Adipose tissue (tissue), 3 donors: ENCODE results near the gene GBP2. TPM values are rescaled to one million over a fixed set of nuclear protein-coding genes. Genes with fewer than 3 reads are reported as not detected.
"Not testable (repeated sequence)": the region's sequence is repeated elsewhere in the genome, so short reads cannot be mapped to it uniquely, and the experiment has no call there.

Experiments
- H3K27ac ChIP-seq: one replicate; pipeline ENCODE4 v1.5.1; 2013; ENCODE audit warnings: low read depth, low read length
- WGBS, 3 donors: extraction: QIAGEN DNeasy Blood & Tissue Kit; methylation state at CpG; one replicate each; pipeline ENCODE4 v1.1.7; 2013; 5-methylcytosine and 5-hydroxymethylcytosine counted together
- polyA plus RNA-seq, 3 donors: library from polyadenylated mRNA; stranded (reverse); fragments of 200-250 nt; gene quantifications; one replicate each; pipeline ENCODE4 v1.2.3, GENCODE V29; 2013
- donor health status: healthy with polysubstance abuse.
- donor health status: Bipolar disorder and iron deficiency.
- donor health status: healthy.

GBP2 gene
- polyA plus RNA-seq, 3 donors, result 9.5 to 96.0 (median 58.1) TPM

DNA sequence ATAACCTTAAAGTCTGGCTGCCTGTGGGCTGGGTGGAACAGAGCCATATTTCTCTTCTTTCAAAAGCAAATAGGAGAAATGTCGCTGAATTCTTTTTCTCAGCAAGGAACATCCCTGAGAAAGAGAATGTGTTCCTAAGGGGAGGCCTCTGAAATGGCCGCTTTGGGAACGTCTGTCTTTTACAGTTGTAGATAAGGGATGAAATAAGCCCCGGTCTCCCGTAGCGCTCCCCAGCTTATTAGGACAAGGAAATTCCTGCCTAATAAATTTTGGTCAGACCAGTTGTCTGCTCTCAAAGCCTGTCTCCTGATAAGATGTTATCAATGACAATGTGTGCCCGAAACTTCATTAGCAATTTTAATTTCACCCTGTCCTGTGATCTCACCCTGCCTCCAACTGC is 45.8 kb downstream of the GBP2 start:
- 90 to 93% (median 93%) methylated on average over 7 of the region's 7 CpGs for WGBS, 3 donors
- H3K27ac ChIP-seq, result not testable (repeated sequence)

DNA sequence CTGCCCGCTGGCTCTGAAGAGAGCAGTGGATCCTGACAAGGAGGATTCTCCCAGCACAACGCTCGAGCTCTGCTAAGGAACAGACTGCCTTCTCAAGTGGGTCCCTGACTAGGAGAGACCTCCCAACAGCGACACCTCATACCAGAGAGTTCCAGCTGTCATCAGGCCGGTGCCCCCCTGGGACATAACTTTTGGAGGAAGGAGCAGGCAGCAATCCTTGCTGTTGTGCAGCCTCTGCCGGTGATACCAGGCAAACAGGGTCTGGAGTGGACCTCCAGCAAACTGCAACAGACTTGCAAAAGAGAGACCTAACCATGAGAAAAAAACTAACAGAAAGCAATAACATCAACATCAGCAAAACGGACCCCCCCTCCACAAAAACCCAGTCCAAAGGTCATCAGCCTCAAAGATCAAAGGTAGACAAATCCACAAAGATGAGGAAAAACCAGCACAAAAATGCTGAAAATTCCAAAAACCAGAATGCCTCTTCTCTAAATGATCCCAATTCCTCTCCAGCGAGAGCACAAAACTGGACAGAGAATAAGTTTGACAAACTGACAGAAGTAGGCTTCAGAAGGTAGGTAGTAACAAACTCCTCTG is 53.3 kb downstream of the GBP2 start:
- not testable (repeated sequence) for H3K27ac ChIP-seq
- 73 to 80% (median 80%) methylated on average over 8 of the region's 8 CpGs for WGBS, 3 donors

GRCh38 chr1:89070509-89070908 is 55.4 kb downstream of the GBP2 start:
- no peak overlapping the region for H3K27ac ChIP-seq
- 46 to 71% (median 59%) methylated on average over 1 of the region's 1 CpG for WGBS, 3 donors

DNA sequence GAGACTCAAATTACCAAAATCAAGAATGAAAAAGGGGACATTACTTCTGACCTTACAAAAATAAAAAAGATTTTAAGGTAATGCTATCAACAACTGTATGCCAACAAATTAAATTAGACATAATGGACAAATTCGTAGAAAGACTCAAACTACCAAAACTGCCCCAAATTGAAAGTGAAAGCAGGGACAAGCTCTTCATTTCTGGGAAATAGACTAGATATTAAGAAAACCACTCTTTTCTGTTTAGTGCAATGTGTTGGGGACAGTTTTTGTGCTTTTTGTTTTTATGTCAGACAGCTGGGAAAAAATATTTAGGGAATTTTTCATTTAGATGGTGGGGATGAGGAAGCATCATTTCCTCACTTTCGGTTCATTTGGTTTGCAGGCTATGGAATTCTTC is 56.0 kb downstream of the GBP2 start:
- H3K27ac ChIP-seq, result no peak overlapping the region
- 11 to 71% (median 22%) methylated on average over 2 of the region's 2 CpGs for WGBS, 3 donors

DNA sequence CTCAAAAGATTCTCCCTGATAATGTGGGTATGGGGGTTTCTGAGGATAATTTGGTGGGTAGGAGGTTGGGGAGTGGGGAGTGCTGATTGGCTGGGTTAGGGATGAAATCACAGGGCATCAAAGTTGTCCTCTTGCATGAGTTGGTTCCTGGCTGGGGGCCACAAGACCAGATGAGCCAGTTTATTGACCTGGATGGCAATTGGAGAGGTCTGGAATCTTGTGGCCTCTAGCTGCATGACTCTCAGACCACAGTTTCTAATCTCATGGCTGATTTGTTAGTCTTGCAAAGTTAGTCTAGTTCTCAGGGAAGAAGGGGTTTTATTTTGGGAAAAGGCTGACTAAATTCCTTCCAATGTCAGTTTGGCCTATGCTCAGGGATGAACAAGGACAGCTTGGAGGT is 57.6 kb downstream of the GBP2 start:
- no peak overlapping the region for H3K27ac ChIP-seq

- WGBS, 3 donors, result 18 to 37% (median 20%) methylated on average over 4 of the region's 4 CpGs
- no peak within 1 kb of the TSS for H3K27ac ChIP-seq
Observed at GRCh38 chr1:89065079-89065868, 60.6 kb downstream of the GBP2 start, which contains the start of gene GBP1. Gene GBP1, minus strand, starts transcription at chr1:89065208. Its CDS starts 1,974 bp downstream, at chr1:89063234.

GRCh38 chr1:89064632-89065031 is 61.3 kb downstream of the GBP2 start:
- H3K27ac ChIP-seq, result no peak overlapping the region
- 4 to 22% (median 6%) methylated on average over 4 of the region's 4 CpGs for WGBS, 3 donors

DNA sequence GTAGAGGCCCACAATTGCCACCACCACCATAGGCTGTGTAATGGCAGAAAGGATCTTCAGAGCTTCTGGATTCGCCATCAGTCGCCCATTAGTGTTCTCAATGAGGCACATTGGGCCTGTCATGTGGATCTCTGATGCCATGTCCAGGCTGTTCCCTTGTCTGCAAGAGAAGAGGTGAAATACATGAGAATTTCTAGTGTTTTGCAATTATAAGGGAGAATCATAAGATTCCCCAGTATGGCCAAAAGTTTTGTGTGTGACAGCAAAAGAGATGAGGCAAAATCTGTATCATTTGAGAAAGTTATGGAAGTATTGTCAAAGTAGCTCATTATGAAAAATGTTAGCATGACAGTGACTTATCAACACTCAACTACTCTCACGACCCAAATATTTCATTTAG is 62.8 kb downstream of the GBP2 start:
- H3K27ac ChIP-seq, result no peak overlapping the region
- 86 to 92% (median 91%) methylated on average over 3 of the region's 3 CpGs for WGBS, 3 donors

DNA sequence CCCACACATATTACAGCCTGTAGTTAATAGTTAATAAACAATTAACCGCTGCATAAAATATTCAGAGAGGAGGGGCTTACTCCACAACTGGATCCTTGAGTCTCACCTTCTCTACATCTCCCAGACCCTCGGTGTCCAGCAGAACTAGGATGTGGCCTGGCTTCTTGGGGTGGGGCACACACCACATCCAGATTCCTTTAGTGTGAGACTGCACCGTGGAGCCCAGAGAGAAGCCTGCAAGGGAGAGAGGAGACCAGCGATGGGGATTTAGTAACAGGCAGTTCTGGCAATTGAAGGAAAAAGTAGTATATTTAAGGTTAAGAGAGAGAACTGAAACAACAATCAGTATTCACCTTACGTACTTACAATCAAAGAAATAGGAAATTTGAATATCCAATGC is 65.8 kb downstream of the GBP2 start:
- 73 to 81% (median 79%) methylated on average over 5 of the region's 5 CpGs for WGBS, 3 donors
- H3K27ac ChIP-seq, result no peak overlapping the region

Other genes starting within 250 kb of the GBP2 start
- 10 to 100 TPM; 13.7 to 32.3 (median 22.6) TPM for gene GTF2B, start 234.5 kb downstream of the GBP2 start, polyA plus RNA-seq
- 10 to 100 TPM; 17.0 to 21.1 (median 20.0) TPM for gene KYAT3, start 133.5 kb downstream of the GBP2 start, polyA plus RNA-seq
- 10 to 100 TPM in 1 of 3 donors, 1 to 10 TPM in 2; 3.2 to 11.1 (median 7.6) TPM for gene RBMXL1, start 133.5 kb downstream of the GBP2 start, polyA plus RNA-seq
- 10 to 100 TPM in 1 of 3 donors, 1 to 10 TPM in 2; 2.3 to 12.9 (median 2.6) TPM for gene GBP3, start 103.2 kb downstream of the GBP2 start, polyA plus RNA-seq
- gene GBP1, start 60.9 kb downstream of the GBP2 start, polyA plus RNA-seq, result 10 to 100 TPM in 2 of 3 donors, 1 to 10 TPM in 1; 5.5 to 34.7 (median 20.6) TPM
- gene GBP7, start 49.9 kb upstream of the GBP2 start, polyA plus RNA-seq, result not detected
- gene GBP4, start 72.8 kb upstream of the GBP2 start, polyA plus RNA-seq, result 10 to 100 TPM in 1 of 3 donors, 1 to 10 TPM in 2; 2.8 to 20.8 (median 8.1) TPM
- 1 to 10 TPM in 2 of 3 donors, under 1 TPM in 1; 0.71 to 1.4 (median 1.0) TPM for gene GBP5, start 146.7 kb upstream of the GBP2 start, polyA plus RNA-seq
- under 1 TPM; 0.01 to 0.59 (median 0.22) TPM for gene GBP6, start 237.9 kb upstream of the GBP2 start, polyA plus RNA-seq